Activated naive CD4-positive, alpha-beta T cell treated with anti-CD3 and anti-CD28 coated beads, Interleukin-2, amount 10 ng/mL, durations not matched to agents 7 days and 5 days (primary cell): Measurements from ENCODE around the gene C6orf136.

Experiments
- CTCF ChIA-PET: fragments of 350-600 bp; sonication (Branson Sonifier 250); formaldehyde crosslinking; loops from one replicate; lab custom pipeline; 2021; ENCODE audit warnings: antibody characterized with exemption; lab: Charles Lee
- DNase-seq: peaks from one replicate; pipeline ENCODE4 v3.0.0-alpha.2; 2020
- H3K27ac Mint-ChIP-seq: one replicate; pipeline ENCODE4 v1.8.0; 2021; ENCODE audit warnings: mild to moderate bottlenecking, moderate library complexity, mixed read lengths
- H3K27me3 Mint-ChIP-seq: one replicate; pipeline ENCODE4 v1.8.0; 2021; ENCODE audit warnings: mild to moderate bottlenecking, mixed read lengths
- H3K36me3 Mint-ChIP-seq: one replicate; pipeline ENCODE4 v1.8.0; 2021; ENCODE audit warnings: mixed read lengths
- H3K4me1 Mint-ChIP-seq: one replicate; pipeline ENCODE4 v1.8.0; 2021; ENCODE audit warnings: mixed read lengths
- H3K4me3 Mint-ChIP-seq: one replicate; pipeline ENCODE4 v1.8.0; 2021; ENCODE audit warnings: mild to moderate bottlenecking, moderate library complexity, mixed read lengths
- H3K9me3 Mint-ChIP-seq: one replicate; pipeline ENCODE4 v1.8.0; 2021; ENCODE audit warnings: mixed read lengths

Gene C6orf136

DNA sequence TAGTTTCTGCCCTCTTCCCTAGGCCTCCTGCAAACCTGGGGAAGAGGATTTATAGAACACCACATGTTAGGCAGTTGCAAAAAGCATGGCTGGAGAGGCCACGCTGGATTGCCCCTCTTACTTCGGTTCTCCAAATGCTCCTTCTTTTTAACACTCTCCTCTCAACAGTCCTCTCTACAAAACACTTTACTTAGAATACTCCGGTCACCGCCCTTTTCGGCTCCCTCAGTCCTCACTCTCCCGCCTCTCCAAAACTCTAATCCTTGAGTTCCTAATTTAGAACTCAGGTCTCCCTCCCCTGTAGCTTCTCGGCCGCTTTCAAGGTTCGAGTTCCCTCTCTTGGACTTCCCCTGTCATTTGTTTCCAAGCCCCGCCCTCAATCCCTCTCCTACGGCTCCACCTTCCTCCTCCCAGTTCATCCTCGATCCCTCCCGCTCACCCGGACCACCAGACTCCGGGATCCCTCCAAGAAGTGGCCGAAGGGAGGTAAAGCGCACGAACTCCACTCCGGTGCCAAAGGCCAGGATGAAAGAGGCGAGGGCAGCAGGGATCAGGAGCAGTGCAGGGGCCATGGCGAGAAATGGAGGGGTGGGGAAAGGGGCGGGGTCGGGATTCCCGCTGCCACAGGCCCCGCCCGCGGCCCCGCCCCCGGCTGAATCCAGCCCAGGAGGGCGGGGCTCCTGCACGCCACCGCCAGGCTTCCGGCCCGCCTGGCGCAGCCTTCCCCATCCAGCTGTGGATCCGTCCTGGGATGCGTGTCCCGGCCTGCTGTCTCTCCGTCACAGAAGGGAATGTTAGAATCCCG lies 43.7 kb downstream of the C6orf136 start, which contains the start of gene NRM:
Gene NRM, minus strand, starts transcription at position 582 of the 805 bp plus-strand sequence. Its CDS starts 10 bp downstream, at position 572.
- CTCF ChIA-PET = interaction anchor here (1.0 to 1.9 kb wide), 3 partner anchors 11 to 41 kb away, joined by 4 to 5 read pairs (median 5); no protein-coding TSS in a partner anchor
- H3K27me3 Mint-ChIP-seq = no peaks in the 10 kb centered on the region
- H3K36me3 Mint-ChIP-seq = peaks cover 20% of the 10 kb centered on the region
- H3K27ac Mint-ChIP-seq = peak within 1 kb of the TSS; percentile 85
- H3K4me1 Mint-ChIP-seq = peaks cover 45% of the 10 kb centered on the region
- no peaks in the 10 kb centered on the region for H3K9me3 Mint-ChIP-seq
- peak; percentile 80 for DNase-seq
- peak within 1 kb of the TSS; percentile 99 for H3K4me3 Mint-ChIP-seq

DNA sequence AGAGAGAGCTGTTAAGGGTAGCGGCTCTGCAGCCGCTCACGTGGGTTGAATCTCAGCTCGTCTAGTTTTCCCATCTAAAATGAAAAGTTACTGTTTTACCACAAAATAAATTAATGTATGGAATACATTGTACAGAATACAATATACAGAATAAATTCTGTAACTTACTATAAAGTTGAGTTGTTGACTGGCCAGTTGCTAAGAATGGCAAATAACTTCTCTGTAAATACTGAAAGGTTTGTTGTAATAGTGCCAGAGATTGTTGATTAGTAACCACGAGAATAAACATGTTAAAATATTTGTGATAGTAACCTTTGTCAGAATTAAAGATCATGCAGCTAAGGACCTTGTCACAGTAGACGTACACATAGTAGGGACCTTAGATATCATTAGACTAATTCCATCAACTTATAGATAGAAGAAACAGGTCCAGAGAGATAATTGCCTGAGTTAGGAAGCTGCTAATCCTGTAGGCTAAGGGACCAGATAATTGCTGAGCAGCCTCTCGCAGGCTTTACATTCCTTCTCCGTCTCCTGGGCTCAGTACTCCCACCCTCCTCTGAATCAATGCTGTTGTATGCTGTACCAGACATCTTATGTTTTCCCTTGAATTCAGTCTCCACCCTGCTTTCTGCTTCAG lies 44.4 kb downstream of the C6orf136 start:
- H3K4me3 Mint-ChIP-seq = peak overlapping the region; percentile 99
- H3K36me3 Mint-ChIP-seq = peaks cover 14% of the 10 kb centered on the region
- no peaks in the 10 kb centered on the region for H3K27me3 Mint-ChIP-seq
- H3K27ac Mint-ChIP-seq = no peak overlapping the region
- H3K9me3 Mint-ChIP-seq = no peaks in the 10 kb centered on the region
- DNase-seq = no peak
- CTCF ChIA-PET = interaction anchor here (1.6 to 1.9 kb wide), 2 partner anchors 12 to 31 kb away, joined by 3 to 5 read pairs; no protein-coding TSS in a partner anchor
- peaks cover 45% of the 10 kb centered on the region for H3K4me1 Mint-ChIP-seq

- CTCF ChIA-PET = no interaction called here
- H3K27ac Mint-ChIP-seq = no peak overlapping the region
- no peak for DNase-seq
- no peaks in the 10 kb centered on the region for H3K27me3 Mint-ChIP-seq
- H3K4me1 Mint-ChIP-seq = peaks cover 6% of the 10 kb centered on the region
- H3K4me3 Mint-ChIP-seq = no peak overlapping the region
- H3K9me3 Mint-ChIP-seq = no peaks in the 10 kb centered on the region
- peaks cover 8% of the 10 kb centered on the region for H3K36me3 Mint-ChIP-seq
Observed at GRCh38 chr6:30696432-30696831, 49.5 kb downstream of the C6orf136 start.

DNA sequence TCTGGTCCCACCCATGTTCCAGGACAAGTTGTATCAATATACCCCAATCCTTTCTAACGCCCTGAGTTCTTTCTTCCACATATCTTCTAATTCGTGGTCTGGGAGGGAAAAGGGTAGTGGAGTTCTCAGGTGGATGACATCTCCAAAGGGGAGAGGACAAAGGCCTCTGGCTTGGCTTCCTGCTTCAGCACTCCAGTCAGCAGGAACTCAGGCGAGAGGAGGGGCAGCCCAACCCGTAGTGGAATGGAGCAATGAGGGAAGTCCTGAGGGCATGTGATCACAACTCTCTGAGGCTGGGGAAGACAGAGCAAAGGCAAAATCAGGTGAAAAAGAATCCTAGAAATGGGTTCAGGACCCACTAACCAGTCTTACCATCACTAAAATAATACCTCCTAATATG lies 53.4 kb downstream of the C6orf136 start:
- CTCF ChIA-PET = no interaction called here
- H3K4me1 Mint-ChIP-seq = no peaks in the 10 kb centered on the region
- DNase-seq = no peak
- no peak overlapping the region for H3K4me3 Mint-ChIP-seq
- H3K27me3 Mint-ChIP-seq = no peaks in the 10 kb centered on the region
- no peak overlapping the region for H3K27ac Mint-ChIP-seq
- H3K36me3 Mint-ChIP-seq = peaks cover 36% of the 10 kb centered on the region
- H3K9me3 Mint-ChIP-seq = no peaks in the 10 kb centered on the region
